ENCODE measurements around the gene MTHFS. TPM values are rescaled to one million over a fixed set of nuclear protein-coding genes. Genes with fewer than 3 reads are reported as not detected.

MTHFS gene
- total and polyA plus RNA-seq, 12 donors: 10.1 to 38.5 (median 19.9) TPM

DNA sequence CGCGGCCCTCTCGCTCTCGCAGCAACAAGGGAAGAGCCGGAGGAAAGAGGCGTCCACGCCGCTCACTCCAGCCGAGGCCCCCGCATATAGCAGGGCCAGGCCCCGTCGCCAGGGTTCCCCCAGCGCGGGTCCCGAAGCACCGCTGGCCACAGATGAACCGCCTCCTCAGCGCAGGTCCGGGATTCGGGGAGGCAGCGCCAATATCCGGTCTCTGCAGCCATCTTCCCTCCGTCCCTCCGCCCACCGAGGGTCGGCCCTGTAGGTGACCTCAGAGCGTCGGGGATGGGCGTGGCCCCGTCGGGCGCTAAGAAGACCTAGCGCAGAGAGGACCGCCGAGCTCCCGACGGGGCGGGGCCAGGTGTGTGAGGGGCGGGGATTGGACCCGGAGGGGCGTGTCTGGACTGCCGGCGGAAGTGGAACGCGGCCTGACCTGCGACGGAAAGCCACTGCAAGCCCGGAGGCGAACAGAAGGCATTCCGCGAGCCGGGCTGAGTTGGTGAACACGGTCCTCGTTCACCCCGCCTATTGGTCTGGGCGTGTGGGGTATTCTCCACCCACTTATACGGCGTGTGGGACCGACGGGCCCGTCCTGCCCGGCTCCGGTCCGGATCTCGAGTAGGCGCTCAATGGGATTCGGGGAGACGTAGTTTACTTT lies 26.8 kb upstream of the MTHFS start:
- peaks cover 0 to 38% (median 29%) of the 10 kb centered on the region in 11 donors for H3K9me3 ChIP-seq
- DNase-seq (peak; percentile 92 to 94), ATAC-seq (peak; percentile 98 to 100 (median 99))
- H3K4me1 ChIP-seq: peaks cover 0 to 16% (median 9%) of the 10 kb centered on the region in 9 donors
- peak overlapping the region; percentile 50 to 98 (median 94) for H3K27ac ChIP-seq
- H3K27me3 ChIP-seq: no peaks in the 10 kb centered on the region
- peaks cover 0 to 28% (median 0%) of the 10 kb centered on the region in 9 donors for H3K36me3 ChIP-seq
- intact Hi-C loops (cut with DNase I): loop anchor here in 4 of 10 donors (1.0 to 5.0 kb wide), 5 partner anchors 26 to 149 kb away; partner anchors contain the start of genes MTHFS (in 3 of the 4) and ZFAND6 (in 2 of the 4)
- TF ChIP-seq, protein P1, sequence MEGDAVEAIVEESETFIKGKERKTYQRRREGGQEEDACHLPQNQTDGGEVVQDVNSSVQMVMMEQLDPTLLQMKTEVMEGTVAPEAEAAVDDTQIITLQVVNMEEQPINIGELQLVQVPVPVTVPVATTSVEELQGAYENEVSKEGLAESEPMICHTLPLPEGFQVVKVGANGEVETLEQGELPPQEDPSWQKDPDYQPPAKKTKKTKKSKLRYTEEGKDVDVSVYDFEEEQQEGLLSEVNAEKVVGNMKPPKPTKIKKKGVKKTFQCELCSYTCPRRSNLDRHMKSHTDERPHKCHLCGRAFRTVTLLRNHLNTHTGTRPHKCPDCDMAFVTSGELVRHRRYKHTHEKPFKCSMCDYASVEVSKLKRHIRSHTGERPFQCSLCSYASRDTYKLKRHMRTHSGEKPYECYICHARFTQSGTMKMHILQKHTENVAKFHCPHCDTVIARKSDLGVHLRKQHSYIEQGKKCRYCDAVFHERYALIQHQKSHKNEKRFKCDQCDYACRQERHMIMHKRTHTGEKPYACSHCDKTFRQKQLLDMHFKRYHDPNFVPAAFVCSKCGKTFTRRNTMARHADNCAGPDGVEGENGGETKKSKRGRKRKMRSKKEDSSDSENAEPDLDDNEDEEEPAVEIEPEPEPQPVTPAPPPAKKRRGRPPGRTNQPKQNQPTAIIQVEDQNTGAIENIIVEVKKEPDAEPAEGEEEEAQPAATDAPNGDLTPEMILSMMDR (IDR thresholded peaks at IDR 0.05): no peak
- H3K4me3 ChIP-seq: peak overlapping the region; percentile 66 to 99 (median 87)
- 0 to 1% methylated on average over 64 to 68 of the region's 68 CpGs for WGBS, 2 donors

DNA sequence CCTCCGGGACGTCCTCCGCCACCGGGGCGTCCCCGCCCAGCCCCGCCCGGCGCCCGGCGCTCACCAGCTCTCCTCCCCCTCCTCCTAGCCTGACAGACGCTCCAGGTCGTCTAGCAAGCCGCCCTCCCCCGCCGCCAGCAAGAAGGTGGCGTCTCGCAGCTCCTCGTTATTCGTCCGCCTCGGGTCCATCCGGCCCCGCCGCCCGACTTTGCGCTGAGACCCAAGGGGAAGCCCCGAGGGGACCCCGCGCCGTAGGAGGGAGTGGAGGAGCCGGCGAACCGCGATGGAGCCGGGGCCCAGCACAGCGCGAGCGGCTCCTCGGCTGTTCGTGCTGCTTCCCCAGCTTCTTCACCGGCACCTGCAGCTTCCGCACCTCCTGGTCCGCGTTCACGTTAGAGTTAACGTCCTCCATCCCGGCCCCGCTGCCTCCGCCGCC lies 26.3 kb upstream of the MTHFS start:
- 1% methylated on average over 42 to 51 of the region's 51 CpGs for WGBS, 2 donors
- peak overlapping the region; percentile 66 to 99 (median 87) for H3K4me3 ChIP-seq
- TF ChIP-seq, protein P1 (IDR thresholded peaks at IDR 0.05): no peak
- intact Hi-C loops (cut with DNase I): loop anchor here in 4 of 10 donors (1.0 to 5.0 kb wide), 5 partner anchors 26 to 149 kb away; partner anchors contain the start of genes MTHFS (in 3 of the 4) and ZFAND6 (in 2 of the 4)
- DNase-seq (peak; percentile 60 to 70), ATAC-seq (peak; percentile 74 to 92 (median 83))
- H3K27ac ChIP-seq: peak overlapping the region; percentile 50 to 98 (median 94)
- H3K27me3 ChIP-seq: no peaks in the 10 kb centered on the region
- peaks cover 0 to 16% (median 9%) of the 10 kb centered on the region in 9 donors for H3K4me1 ChIP-seq
- peaks cover 0 to 29% (median 0%) of the 10 kb centered on the region in 9 donors for H3K36me3 ChIP-seq
- H3K9me3 ChIP-seq: peaks cover 0 to 43% (median 31%) of the 10 kb centered on the region in 11 donors

DNA sequence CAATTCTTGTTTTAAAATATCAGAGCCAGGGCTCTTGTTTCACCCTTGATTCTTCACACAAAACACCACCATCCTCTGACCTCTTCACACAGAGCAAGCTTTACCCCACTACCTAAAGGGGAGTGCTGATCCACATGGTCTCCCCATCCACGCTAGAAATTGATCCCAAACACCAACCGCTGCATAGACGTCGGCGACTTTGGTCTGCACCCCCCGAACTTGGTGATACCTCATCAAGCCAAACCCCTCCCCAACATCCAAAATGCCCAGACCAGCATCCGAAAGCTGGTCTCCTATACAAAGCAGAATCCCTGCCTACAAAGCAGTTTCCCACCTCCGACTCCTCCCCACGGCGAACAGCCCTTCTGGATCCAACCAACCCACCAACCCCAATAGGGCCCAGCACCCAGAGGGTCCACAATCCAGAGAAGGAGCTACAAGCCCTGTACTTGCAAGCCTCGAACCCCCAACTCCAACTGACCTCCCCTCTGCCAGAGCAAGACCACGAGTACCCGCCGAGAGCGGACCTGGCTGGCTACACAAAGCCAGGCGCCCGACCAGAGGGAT lies 25.8 kb upstream of the MTHFS start:
- Histone ChIP-seq H3K27ac (peak overlapping the region; percentile 50 to 98 (median 94)), H3K27me3 (no peaks in the 10 kb centered on the region), H3K9me3 (peaks cover 0 to 48% (median 36%) of the 10 kb centered on the region in 11 donors), H3K4me1 (peaks cover 0 to 16% (median 9%) of the 10 kb centered on the region in 9 donors), H3K36me3 (peaks cover 0 to 34% (median 0%) of the 10 kb centered on the region in 9 donors), H3K4me3 (peak overlapping the region; percentile 66 to 99 (median 87))
- no peak for DNase-seq
- intact Hi-C loops (cut with DNase I): loop anchor here in 4 of 10 donors (1.0 to 5.0 kb wide), 5 partner anchors 25 to 150 kb away; partner anchors contain the start of genes MTHFS (in 3 of the 4) and ZFAND6 (in 2 of the 4)
- 24 to 25% methylated on average over 17 of the region's 17 CpGs for WGBS, 2 donors
- no peak for ATAC-seq
- TF ChIP-seq, protein P1 (IDR thresholded peaks at IDR 0.05): no peak

Data from heart right ventricle (tissue), 16 donors.